T47D (cell line): ENCODE measurements around the gene IGLL5.

Source experiments
- DNase-seq, 2 experiments: peaks; one replicate each; pipeline versions ENCODE4 v3.0.0 to v3.0.0-alpha.2; 2011 to 2012; ENCODE audit warnings: low read depth in 1 of 2, low spot score in 1 of 2
- JUND ChIP-seq: IDR thresholded peaks from 2 replicates; pipeline ENCODE4 v1.6.1; 2012; ENCODE audit warnings: low read depth
- in situ Hi-C: cut with HindIII; loops from 2 replicates; pipeline ENCODE4 v1.10.0; 2016; ENCODE audit warnings: low sequenced_read_pairs, low pct_unique_long_range_greater_than_20kb

The IGLL5 gene

DNA sequence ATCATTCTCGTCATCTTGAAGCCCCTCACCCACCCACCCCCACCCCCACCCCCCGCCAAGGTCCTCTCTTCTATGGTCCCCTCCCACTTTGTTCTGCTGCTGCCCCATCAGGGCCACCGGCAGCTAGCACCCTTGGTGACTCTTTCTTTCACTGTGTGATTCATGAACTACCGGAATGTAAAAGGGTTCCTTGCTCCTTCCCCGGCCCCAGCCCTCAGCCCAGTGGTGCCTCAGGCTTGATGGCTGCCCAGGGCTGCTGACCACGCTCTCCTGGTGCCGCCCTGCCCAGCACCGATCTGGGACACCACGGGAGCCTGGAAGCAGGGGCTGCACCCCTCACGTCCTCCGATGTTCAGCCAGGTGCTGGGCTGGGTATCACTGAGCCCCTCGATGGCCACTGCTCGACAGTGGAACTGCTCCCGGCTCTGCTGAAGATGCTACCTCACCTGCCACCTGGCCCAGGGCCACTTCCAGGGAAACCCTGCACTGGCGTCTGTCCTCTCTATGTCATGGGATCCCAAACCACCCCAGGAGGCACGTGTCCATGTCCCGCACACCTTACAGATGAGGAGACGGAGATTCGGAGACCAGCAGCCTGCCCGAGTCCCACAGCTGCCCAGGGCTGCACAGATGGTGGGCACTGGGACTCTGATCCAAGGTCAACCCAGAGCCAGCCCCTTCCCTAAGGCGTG lies 39.7 kb downstream of the IGLL5 start:
- DNase-seq = no peak
- in situ Hi-C loops = no loop called here
- TF ChIP-seq JUND = no peak

DNA sequence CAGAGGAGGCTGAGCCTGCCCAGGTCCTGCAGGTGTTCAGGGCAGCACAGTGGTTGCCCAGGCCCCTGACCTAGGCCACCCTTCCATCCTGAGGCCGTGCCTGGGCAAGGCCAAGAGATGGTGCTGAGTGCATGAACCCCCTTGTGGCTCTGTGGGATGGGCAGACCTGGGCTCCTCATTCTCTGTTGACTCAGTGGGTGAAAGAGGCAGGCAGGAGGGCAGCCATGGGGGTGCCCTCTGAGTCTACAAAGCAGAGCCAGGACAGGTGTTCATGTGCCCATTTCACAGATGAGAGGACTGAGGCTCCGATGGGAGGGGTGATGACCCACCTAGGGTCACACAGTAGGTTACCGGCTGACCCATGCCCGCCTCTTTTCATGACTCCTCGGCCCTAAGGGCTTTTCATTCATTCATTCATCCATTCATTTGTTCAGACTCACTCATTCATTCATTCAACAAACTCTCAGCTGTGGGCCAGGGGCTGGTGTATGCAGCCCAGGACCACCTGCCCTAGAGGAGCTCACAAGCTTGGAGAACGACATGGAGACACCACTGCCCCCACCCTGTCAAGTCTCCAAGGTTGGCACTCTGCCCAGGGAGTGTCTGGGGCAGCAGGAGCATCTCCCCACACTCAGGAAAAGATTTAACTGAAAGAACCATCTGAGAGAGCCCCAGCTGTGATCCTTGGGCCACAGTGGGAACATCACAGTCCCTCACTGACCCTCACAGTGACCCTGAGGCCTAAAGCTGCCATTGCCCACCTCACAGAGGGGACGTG lies 40.5 kb downstream of the IGLL5 start:
- no peak for DNase-seq
- in situ Hi-C loops = no loop called here
- TF ChIP-seq JUND = no peak

DNA sequence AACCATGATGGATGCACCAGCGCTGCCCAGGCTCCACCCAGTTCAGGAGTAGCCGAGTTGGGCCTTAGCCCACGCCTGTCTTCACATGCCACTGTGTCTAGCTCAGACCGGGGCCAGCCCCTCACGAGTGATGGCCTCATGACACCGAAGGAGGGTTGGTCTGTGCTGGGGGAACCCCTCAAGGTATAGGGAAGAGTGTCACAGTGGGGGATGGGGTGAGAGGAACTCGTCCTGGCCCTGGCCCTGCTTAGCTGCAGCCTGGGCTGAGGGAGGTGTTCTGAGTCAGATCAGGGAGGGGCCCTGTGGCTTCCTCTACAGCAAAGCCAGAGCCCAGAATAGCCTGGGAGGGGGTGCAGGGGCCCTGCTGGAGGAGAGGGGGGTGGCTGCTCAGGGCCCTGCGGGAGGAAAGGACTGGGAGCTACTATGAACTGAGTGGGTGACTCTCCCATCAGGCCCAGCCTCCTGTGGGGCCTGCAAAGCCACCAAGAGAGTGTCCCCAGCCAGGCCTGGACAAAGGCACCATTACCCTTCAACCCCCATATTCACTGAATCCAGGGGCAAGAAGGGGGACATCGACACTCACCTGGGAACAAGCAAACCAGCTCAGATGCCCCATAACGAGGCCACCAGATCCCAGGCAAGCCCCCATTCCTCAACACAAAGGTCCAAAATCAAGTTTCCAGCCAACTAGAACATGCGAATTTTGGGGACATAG lies 41.2 kb downstream of the IGLL5 start:
- in situ Hi-C loops = no loop called here
- no peak for DNase-seq
- TF ChIP-seq JUND = no peak

DNA sequence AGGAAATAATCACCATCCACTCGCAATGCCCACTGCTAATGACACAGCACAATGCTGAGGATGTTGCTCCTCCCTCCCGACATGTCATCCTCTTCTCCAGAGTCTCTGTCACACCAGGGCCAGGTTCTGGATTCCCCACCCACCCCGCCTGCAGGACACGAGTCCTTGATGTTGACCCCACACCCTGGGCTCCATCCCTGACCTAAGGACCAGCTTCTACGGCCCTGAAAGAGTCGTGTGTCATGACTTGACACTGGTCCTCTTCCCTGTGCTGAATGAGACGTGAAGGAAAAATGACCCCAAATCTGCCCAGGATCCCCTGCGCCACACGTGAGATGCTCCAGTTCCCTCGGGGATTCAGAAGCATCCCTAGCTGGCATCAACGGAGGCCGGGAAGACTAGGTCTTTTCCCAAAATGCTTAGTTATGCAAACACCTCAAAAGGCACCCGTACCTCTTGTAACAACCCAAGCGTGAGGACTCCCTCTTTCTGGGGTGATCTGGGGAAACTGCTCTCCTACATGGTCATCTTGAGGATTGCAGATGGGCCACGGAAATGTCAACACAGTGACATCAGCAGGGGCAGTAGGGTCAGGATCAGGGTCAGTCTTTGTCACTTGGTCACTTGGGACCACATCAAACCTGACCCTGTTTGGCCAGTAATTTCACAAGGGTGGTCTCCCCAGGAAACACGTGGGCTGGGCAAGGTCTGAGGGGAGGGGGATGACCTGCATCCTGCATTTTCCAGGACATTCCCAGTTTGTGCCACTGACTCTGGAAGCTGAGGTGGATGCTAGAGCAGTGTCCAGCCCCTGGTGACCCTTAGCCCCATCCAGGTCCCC lies 42.0 kb downstream of the IGLL5 start:
- in situ Hi-C loops = no loop called here
- no peak for DNase-seq
- TF ChIP-seq JUND = no peak

DNA sequence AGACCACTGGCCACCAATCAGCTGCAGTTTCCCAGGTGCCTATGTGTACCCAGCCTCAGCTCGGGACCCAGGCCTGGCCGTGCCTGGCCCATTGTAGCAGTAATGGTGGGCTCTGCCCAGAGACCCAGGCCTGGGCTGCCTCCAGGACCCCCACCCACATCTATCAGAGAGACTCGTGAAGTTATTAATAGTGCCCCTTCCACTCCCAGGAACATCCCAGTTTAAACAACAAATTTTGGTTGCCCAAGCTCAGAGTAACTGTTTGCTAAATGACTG lies 42.5 kb downstream of the IGLL5 start:
- DNase-seq = no peak

DNA sequence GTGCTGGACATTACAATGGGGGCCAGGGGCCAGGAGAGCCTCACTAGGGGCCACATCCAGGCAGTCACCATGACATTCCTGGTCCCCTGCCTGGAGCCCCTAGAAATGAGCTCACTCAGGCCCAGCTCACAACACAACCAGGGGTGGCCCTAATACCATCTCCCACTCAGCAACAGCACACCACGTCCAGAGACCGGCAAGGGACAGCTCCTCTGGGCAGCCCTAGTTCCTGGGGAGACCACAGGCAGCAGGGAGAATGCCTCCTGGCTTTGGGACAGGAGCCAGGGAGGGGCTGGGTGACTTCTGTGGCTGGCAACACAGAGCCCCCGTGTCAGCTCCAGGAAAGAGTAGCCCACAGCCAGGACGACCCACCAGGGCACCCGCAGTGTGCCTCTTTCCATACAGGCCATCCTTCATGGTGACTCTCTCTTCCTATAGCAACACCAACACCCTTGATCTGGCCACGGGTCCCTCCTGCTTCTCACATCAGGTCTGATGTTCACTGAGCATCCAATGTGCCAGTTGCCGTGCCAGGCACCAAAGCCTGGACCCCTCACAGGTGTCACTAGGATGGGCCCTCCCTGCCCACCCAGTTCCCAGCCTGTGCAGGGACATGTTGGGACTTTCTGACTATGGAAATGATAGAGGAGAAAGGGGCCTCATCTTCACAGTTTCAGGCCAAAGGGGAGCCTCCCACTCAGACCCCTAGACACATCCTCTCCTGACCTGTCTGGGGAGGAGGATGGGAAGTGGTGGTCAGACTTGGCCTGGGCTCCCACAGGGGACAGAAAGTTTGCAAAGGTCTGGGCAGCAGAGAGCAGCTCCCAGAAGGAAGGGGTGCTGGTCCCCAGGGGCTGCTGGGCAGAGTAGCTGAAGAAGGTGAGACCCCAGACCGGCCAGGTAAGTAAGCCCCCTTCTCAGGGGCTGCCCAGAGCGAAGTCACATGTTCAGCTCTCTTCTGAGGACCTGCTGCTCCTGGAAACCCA lies 43.2 kb downstream of the IGLL5 start:
- no peak for TF ChIP-seq JUND
- no peak for DNase-seq
- in situ Hi-C loops = no loop called here

More for the DNA sequence above, 42.5 kb downstream of the IGLL5 start:
- TF ChIP-seq JUND = no peak
- in situ Hi-C loops = no loop called here

DNA sequence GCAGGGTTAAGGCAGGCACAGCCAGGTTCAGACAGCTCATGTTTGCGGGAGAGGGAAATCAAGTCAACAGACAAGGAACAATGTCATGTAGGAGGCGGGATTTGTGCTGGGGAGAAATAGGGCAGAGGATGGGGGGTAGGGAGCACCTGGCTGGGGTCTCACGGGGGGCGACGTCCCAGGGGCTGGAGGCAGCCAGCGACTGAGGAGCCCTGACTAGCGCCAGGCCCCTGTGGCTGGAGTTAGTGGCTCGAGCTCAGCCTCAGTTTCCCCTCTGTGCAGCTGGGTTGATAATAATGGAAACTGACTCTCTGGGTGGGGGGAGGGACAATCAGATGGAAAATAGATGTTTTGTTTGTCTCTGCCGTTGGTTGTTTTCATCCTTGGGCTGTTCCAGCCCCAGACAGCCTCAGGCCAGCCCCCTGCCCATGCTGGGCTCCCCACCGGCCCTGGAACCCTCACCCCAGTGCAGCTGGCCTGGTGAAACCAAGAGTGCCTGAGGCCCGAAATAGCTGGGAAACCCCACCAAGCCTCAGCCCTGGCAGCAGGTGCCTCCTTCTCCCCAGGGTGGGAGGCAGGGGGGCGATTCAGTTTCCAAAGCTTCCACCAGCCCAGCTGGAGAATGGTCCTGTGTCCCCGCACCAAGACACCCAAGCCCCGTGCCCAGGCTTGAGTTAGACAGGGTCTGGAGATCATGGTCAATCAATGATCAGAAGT lies 44.1 kb downstream of the IGLL5 start:
- DNase-seq = no peak
- in situ Hi-C loops = no loop called here

DNA sequence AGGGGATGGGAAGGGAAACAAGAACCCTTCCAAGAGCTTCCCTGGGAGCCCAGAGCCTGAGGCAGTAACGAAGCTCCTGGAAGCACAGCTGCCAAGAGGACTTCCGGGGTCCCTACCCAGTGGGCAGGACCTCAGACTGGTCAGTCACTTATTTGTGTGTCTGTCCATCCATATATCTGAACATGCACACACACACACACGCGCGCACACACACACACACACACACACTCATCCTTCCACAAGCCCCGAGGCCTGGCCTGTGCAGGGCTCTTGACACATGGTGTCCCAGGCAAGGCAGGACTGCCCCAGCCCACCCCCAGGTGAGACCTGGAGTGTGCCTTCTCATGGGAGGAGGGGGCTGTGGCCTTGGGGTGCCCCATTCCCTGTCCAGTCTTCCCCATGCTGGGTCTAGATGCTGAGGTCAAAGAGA lies 44.9 kb downstream of the IGLL5 start:
- no peak for TF ChIP-seq JUND
- DNase-seq = no peak
- in situ Hi-C loops = no loop called here

More for the DNA sequence above, 44.1 kb downstream of the IGLL5 start:
- TF ChIP-seq JUND = no peak

DNA sequence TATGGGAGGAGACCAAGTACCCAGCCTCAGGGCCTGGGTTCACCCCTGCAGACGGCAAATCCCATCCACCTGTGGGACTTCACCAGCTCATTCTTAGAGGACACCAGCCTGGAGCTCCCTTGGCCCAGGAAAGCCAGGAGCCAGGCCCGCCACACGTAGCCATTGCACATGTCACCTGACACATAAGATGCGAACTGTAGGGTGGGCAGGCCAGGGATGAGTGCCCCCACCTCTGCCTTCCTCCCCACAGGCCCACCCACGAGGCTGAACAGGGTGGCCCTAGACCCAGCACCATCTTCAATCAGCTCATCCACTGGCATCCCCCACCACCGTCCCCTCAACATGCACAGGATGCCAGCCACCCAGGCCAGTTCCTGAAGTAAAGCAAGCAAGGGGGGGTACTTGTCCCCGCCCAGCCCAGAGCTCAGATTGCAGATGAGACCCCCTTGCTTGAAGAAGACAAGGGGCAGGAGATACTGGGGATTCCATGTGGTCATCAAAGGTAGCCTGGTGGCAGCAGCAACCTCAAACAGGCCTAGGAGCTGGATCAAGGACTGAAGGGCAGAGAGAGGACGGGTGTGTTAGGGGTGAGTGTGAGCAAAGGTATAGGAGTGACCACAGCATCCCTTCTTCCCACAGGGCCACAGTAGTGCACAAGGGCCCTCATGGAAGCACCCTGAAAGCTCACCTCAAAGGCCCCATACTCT lies 45.6 kb downstream of the IGLL5 start:
- in situ Hi-C loops = no loop called here
- no peak for DNase-seq
- no peak for TF ChIP-seq JUND

DNA sequence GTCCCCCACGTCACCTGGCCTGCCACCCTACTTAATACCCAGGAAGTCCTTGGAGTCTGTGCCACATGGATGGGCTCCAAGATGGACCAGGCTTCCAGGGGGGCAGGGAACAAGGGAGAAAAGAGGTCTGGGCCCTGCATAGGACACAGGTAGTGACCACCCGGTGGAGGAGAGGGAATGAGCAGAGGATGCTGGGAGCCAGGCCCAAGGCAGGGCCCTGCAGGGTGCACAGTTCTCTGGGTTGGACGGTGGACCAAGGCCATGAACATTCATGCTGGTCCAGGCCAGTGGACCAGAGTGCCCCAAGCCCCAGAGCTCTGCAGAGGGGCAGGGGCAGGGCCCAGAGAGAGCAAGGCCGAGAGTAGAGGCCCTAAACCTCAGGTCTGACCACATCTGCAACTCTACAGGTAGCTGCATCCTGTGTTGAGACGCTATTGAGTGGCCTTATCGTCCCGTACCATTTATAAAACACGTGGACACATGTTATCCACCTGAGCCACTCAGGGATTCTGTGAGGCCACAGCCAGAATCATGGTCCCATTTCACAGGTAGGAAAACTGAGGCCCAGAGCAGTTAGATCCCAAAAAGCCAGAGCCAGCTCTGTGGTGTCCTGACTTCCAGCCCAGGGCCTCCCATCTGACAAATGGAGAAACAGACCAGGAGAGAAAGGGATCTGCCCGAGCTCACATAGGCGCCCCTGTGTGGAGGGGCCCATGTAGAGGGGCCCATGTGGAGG lies 46.4 kb downstream of the IGLL5 start:
- no peak for TF ChIP-seq JUND
- in situ Hi-C loops = no loop called here
- DNase-seq = no peak
